HK-2 (cell line): ENCODE data around the gene TMEM89.

Source experiments
- DNase-seq: peaks from one replicate; pipeline ENCODE4 v3.0.0-alpha.2; 2018; ENCODE audit not compliant: unreplicated experiment

Gene TMEM89

DNA sequence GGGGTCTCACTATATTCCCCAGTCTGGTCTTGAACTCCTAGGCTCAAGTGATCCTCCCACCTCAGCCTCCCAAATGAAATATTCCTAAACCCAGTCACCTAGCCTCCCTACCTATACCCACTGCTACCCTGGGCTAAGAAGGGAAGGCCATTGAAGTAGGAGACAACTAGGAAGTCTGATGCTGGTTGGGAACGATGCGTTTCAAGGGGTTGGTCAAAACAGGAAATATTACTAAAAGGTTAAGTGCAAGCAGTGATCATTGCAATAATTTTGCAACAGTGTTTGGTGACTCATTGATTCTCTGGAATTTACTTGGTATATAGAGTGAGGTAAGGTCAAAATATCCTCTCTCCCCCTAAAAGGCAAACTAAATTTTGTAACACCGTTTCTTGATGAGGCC, 7.5 kb downstream of the TMEM89 start:
- DNase-seq, result no peak

DNA sequence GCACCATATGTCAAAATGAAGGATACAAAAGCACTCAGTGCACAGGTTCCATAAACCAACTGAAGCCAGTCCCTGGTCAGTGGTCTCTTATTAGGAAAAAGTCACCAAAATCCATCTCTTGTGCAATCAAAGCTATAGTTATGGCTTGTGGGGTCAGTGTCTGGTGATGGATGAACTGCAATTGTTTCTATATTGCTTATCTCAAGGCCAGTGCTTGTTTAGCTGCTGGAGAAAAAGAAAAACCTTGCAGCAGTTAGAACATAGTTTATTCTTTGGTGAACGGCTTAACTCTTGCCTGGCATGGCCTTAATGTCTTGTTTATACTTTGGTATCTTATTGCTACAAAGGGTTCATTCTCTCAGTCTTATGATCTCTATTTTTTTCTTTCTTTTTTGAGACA, 9.3 kb downstream of the TMEM89 start:
- no peak for DNase-seq

GRCh38 chr3:48609088-48610005, 12.2 kb downstream of the TMEM89 start, which contains the start of gene UQCRC1:
Gene UQCRC1, minus strand, starts transcription at chr3:48609646. Its CDS starts 26 bp downstream, at chr3:48609620.
- peak; percentile 87 for DNase-seq

- no peak for DNase-seq
These were observed 14.1 kb downstream of the TMEM89 start for GRCh38 chr3:48607519-48607918.

GRCh38 chr3:48601622-48601994, 20.0 kb downstream of the TMEM89 start:
- no peak for DNase-seq

GRCh38 chr3:48600711-48601621, 20.6 kb downstream of the TMEM89 start:
- DNase-seq, result no peak

GRCh38 chr3:48599509-48600285, 21.9 kb downstream of the TMEM89 start:
- DNase-seq, result no peak

DNA sequence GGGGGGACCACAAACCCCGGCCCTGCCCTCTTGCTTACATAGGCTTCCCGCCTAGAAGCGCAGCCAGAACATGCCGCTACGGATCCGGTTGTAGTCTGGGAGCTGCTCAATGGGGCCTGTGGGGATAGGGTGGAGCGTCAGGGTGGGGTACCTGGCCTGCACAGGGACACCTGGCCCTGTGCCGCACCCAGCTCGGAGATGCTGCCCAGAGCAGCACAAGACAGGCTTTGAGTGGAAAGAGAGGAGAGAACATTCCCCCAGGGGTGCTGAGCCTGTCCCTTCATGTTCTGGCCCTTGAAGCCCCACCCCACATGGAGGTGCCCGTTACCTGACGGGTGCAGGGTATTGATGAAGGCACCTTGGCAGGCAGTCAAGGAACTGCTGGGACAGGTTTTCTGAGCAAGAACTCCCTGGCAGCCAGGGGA, 22.5 kb downstream of the TMEM89 start:
- DNase-seq, result no peak

DNA sequence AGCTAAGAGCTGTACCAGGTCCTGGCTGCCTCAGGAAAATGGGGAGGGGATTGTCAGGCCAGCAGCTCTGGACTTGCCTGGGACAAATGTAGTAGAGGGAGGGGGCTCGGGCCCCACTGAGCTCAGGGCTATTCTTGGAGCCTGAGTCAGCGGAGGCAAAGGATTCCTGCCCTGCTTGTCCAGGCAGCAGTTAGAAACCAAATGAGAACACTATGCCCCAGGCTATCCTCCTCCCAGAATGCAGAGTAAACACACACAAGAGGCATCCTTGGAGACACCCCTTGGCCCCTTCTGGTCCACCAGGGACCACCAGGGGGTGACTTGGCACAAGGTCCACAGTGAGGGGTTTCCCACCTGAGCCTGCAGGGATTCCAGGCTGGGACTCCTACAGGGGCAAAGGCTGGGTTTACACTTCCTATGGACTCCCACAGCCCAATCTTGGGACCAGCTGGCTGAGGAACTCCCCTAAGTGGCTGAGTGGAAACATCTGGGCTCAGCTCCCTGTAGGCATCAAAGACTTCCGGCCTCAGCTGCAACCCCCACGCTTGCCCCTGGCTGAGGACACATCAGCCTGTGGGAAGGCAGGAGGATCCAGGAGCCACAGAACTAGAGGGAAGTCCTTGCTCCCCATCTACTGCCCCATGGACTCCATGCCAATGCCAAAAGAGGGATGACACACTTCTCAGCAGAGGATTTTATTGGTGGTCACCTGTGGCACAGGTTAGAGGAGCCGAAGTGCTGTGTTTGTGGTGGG, 23.1 kb downstream of the TMEM89 start:
- no peak for DNase-seq

DNA sequence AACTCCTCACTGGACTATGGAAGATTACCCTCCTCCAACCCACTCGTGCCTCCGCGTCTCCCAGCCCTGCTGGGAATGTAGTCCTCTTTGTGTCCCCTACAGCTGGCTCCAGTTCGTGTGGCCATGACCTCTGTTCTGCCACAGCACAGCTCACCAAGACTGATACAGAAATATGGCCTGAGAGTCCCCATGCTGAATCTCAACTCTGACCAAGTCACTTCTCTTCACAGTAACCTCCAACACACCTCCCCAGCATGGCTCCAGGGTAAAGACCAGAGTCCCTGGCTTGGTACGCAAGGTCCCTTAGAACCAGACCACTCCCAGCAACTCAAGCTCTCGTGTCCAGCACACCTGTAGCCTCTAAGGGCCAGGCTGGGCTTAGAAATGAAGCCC, 24.2 kb downstream of the TMEM89 start:
- no peak for DNase-seq

GRCh38 chr3:48596676-48597407, 24.7 kb downstream of the TMEM89 start:
- no peak for DNase-seq

- DNase-seq, result no peak
These were observed 25.4 kb downstream of the TMEM89 start for GRCh38 chr3:48596157-48596556.

GRCh38 chr3:48595526-48596121, 25.9 kb downstream of the TMEM89 start:
- DNase-seq, result peak; percentile 95

- no peak for DNase-seq
These were observed 26.5 kb downstream of the TMEM89 start, which contains the start of gene COL7A1 for GRCh38 chr3:48595075-48595525. Gene COL7A1, minus strand, starts transcription at chr3:48595329. Its CDS starts 170 bp downstream, at chr3:48595159.

DNA sequence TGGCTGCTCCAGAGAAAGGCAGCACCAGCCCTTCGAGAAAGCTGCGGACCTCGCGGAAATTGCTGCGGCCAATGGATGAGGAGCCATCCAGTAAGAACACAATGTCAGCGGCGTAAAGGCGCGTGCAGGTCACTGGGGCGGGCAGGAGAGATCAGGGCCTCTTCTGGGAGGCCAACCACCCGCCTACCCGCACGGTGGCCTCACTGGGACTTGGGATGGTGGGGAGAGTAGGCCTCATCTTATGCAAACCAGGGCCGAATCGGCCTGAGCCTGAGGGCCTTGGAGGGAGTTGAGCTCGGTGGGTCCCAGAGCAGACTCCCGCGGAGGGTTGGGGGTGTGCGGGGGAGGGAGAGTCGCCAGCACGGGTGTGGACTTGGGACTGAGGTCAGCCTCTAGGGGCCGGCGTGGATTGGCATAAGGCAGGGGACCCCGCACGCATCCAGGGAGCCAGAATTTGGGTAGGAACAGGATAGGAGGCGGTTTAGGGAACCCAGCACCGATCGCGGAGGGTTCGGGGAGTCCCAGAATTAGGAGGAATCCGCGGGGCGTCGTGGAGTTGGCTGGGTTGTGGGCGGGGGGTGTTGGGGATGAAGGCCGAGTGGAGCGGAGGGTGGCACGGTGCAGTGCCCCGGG, 27.0 kb downstream of the TMEM89 start:
- peak; percentile 25 for DNase-seq

DNA sequence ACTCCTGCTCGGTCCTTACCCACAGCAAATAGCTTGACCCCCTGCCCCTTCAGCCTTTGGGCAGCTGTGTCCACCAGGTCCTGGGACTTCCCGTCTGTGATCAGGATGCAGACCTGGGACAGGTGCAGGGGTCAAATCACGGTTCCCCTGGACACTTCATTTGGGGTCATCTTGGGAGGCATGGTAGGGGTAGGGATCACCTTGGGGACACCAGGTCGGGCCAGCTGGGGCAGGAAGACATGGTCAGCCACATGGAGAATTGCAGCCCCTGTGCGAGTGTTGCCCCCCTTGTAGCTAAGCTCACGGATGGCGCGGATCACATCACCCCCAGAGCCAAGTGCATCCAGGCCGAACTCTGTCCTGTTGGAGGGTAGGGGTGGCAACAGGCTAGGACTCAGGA, 28.2 kb downstream of the TMEM89 start:
- DNase-seq, result no peak

DNA sequence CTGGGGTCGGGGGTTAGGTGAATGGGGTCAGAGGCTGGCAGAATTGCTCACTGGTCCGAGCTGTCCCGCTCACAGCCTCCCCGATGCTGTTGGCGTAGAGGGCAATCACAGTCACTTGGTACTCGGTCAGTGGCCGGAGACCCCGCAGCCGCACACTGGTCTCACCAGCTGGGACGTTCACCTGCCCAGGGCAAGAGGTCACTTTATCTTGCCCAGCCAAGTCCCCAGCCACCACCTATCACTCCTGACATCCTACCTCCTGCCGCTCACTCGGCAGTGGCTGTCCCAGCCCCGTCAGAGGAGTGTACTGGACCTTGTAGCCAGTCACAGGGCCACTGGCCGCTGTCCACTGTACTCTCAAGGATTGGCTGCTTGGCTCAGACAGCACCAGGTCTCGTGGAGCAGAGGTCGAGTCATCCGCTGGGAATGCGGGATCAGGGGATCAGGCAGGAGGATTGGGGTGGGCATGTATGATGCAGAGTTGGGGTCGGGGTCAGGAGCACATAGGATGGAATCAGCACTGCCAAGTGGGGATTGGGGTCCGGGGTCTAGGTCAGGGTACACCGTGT, 29.0 kb downstream of the TMEM89 start:
- DNase-seq, result peak; percentile 22

DNA sequence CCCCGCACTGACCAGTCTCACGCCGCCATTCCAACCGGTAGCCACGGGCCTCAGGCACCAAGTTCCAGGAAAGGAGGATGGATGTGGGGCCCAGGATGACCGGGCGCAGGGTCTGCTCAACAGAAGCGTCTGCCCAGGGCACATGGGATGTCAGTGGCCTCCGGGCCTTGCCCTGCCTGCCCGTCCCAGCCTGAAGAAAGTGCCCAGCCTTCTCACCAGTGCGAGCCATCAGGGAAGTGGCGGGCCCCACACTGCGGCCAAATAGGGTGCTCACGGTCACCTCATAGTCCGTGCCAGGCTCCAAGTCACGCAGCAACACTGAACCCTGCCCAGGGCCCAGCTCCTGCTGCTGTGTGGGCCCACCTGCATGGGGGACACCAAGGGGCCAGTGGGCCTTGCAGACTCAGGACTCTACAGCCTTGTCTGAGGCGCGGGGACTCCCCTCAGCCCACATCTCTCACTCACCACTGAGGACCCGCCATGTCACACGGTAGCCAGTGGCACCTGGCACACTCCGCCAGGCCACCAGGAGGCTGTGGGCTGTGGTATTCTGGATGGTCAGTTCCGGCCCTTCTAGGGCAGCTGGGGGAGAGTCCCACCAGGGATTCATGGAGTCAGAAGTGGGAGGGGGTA, 29.6 kb downstream of the TMEM89 start:
- no peak for DNase-seq
